GM19240 (cell line): ENCODE data around the gene DSG2.

Experiments used
- DNase-seq: peaks from one replicate; pipeline ENCODE4 v3.0.0; 2011; ENCODE audit warnings: low spot score; ENCODE audit not compliant: insufficient read length

The DSG2 gene

DNA sequence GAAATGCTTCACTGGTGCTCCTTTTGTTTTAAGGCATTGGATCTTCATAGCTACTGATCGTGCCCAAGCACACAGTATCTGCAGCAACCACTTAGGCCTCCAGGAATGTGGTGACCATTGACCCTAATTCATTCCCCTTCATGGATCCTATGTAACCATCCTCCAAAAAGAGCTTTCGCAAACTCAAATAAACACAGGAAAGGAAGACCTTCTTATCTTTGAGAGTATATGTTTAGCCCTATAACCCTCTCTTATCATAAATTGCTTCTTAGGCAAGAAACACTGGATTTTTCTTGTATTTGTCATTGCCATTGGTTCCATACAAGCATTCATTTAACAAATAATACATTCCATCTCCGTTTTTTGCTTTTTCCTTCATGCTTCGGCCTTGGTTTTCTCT lies 89.6 kb downstream of the DSG2 start:
- DNase-seq, result no peak

DNA sequence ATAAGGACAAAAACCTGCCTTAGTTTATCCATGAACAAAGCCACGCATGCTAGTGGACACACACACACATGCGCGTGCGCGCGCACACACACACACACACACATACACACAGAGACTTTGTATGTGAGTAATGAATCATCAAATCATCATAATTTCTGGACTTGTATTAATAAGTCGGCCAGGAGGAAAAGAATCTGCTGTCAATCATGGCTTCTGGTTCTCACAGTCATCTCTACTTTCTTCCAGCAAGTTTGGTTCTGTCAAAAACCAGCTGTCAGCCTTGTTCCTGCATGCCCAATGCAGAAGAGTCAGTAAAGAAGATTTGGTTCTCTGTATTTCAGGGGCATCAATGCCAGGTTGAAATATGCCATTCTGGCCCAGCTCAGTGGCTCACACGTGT lies 92.6 kb downstream of the DSG2 start:
- DNase-seq, result no peak

- no peak for DNase-seq
These were observed 93.1 kb downstream of the DSG2 start for GRCh38 chr18:31591113-31591512.

DNA sequence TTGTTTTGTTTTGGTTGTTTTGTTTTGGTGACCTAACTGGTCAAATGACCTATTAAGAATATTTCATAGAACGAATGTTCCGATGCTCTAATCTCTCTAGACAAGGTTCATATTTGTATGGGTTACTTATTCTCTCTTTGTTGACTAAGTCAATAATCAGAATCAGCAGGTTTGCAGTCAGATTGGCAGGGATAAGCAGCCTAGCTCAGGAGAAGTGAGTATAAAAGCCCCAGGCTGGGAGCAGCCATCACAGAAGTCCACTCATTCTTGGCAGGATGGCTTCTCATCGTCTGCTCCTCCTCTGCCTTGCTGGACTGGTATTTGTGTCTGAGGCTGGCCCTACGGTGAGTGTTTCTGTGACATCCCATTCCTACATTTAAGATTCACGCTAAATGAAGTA lies 93.7 kb downstream of the DSG2 start, which contains the start of gene TTR:
Gene TTR (plus strand): TSS at position 250 of the 400 bp plus-strand sequence. CDS start 26 bp downstream, at position 276.
- DNase-seq, result no peak

- no peak for DNase-seq
These were observed 94.7 kb downstream of the DSG2 start for GRCh38 chr18:31592506-31593157.

- no peak for DNase-seq
These were observed 97.3 kb downstream of the DSG2 start for GRCh38 chr18:31595121-31595771.

DNA sequence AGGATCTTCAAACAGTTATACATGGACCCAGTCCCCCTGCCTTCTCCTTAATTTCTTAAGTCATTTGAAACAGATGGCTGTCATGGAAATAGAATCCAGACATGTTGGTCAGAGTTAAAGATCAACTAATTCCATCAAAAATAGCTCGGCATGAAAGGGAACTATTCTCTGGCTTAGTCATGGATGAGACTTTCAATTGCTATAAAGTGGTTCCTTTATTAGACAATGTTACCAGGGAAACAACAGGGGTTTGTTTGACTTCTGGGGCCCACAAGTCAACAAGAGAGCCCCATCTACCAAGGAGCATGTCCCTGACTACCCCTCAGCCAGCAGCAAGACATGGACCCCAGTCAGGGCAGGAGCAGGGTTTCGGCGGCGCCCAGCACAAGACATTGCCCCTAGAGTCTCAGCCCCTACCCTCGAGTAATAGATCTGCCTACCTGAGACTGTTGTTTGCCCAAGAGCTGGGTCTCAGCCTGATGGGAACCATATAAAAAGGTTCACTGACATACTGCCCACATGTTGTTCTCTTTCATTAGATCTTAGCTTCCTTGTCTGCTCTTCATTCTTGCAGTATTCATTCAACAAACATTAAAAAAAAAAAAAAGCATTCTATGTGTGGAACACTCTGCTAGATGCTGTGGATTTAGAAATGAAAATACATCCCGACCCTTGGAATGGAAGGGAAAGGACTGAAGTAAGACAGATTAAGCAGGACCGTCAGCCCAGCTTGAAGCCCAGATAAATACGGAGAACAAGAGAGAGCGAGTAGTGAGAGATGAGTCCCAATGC lies 98.3 kb downstream of the DSG2 start:
- DNase-seq, result no peak

GRCh38 chr18:31598021-31598805 lies 100.2 kb downstream of the DSG2 start:
- DNase-seq, result no peak
